GM21576 (cell line): ENCODE results near the gene MSANTD1.
A peak's percentile ranks its signal among the peaks of the same experiment; 100 is the strongest.

Experiments used
- ATAC-seq: cut with Tn5 transposase; IDR thresholded peaks from one replicate; pipeline ENCODE4 v1.9.1; 2021; ENCODE audit warnings: mild to moderate bottlenecking, moderate library complexity; ENCODE audit not compliant: unreplicated experiment

MSANTD1 gene

GRCh38 chr4:3262208-3263052 is 13.5 kb downstream of the MSANTD1 start:
- ATAC-seq = no peak

DNA sequence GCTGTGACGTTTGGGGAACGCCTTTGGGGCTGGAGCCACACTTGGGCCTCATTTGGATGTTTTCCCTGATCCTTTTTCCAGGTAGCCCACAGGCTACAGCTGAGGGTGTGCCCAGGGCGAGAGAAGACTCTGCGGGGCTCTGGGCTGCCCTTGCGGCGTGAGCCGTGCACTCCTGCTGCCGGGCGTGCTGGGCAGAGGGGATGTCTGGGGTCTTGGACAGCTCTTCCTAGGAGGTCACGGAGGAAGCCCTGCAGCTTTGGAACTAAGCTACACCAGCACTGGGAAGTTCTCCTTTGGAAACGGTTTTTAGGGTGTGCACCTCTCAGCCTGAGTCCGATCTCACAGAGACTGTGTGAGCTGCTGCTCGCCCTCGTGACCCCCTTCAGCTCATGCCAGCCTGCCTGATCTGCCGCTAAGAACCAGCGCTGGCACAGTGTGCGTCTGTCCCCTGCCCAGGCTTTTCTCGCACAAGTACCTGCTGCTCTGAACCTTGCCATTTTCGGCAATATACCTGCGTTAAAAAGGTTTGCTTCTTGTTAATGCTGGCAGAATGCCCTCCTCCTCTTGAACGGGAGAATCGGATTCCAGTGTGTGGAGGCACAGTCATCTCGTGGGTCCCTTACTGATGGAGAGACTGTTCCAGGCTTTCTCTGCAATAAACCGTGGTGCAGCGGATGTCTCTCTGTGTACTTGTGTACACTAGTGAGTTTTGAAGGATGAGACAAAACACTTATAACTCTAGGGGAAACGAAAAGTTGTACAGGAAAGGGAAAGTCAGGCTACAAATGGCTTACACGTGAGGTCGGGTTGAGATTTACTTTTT is 14.3 kb downstream of the MSANTD1 start:
- ATAC-seq = no peak

- ATAC-seq = no peak
Observed at GRCh38 chr4:3263876-3264193, 14.9 kb downstream of the MSANTD1 start.

GRCh38 chr4:3266076-3266475 is 17.1 kb downstream of the MSANTD1 start:
- no peak for ATAC-seq

GRCh38 chr4:3267576-3268394 is 18.8 kb downstream of the MSANTD1 start:
- no peak for ATAC-seq

DNA sequence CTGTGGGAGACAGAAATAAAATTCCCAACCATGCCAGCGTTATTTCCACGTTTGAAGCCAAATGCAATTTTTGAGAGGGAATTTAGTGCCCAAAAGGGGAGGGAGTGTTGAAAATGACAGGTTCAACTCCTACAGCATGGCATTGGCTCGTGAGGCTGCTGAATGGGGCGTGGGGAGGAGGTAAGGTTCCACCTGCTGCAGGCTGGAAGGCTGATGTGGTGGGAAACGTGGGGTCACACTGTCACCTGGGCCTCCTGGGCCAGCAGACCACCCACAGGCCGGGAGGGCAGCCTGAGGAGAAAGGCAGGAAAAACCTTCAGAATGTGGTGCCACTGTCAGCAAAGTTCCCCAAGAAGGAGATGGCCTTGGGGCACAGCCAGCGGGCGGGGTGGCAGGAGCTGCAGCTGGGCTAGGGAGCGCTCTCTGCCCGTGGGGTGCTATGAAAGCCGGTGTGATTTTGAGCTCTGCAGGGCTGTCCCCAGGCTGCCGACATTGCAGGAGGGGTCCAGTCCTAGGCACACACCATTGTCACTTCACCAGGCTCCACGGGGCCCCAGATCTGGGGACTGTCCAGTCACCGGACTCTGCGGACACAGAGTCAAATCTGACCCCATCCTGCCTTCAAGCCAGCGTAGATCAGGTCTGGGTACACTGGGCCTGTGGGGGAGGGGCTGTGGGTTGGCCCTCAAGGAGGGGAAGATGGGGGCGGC is 19.6 kb downstream of the MSANTD1 start:
- ATAC-seq = no peak

DNA sequence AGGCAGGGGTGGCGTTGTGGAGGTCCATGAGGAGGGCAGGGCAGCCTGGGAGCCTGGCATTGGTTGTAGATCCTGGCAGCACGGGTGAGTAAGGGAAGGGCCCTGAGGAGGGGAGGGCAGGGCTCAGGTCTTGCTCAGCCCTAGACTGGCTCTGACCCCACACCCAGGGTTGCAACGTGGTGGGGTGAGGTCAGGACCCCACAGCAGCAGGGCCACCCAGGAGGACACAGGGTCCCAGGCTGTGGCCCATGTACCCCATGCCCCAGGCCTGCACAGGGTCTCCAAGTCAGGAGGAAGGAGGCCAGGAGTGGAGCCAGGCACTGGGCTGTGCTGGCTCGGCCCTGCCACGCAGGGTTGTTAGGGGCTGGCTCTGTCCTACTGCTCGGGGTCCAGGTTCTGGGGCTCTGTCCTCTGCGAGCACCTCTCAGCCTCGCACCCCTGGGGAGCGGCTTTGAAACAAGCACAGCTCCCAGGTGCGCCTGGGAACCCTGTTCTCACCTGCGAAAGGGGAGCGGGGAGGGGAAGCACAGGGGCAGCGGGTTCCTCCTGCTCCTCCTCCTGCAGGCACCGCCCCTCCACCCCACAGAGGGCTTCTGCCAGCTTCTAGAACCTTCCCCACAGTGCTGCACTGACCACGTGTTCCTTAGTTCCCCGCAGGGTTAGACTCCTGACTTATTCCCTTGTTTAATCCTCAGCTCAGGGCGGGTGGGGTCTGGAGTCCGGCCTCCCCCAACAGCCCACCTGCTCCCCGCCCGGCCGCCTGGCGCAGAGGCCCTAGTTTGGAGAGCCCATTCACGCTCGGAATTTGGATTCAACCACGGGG is 20.4 kb downstream of the MSANTD1 start:
- no peak for ATAC-seq

DNA sequence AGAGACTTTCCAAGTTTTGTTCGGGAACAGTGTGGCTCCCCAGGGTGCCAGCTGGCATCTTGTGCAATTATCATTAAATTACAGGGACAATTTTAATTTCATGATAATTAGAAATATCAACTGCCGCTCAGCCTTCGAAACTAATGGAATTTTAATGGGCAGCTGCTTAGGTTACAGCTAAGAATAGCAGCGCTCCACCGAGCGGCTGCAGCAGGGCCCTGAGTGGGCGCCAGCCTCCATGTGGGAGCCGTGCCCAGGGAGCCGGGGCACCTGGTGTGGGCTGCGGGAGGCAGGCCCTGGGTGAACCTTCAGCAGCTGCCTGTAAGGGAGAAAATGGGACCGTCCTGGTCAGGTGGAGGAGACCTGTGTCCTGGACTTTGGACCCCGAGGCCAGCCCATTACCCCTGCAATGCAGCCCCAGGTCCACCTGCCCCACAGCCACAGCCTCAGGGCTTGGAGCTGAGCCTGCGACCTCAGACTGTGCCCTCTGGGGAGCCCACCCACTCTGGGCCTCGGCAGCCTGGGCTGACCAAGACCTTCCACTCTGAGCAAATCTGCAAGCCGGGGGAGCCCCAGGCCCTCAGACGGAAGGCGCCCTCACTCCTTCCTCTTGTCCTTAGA is 21.1 kb downstream of the MSANTD1 start:
- ATAC-seq = no peak

DNA sequence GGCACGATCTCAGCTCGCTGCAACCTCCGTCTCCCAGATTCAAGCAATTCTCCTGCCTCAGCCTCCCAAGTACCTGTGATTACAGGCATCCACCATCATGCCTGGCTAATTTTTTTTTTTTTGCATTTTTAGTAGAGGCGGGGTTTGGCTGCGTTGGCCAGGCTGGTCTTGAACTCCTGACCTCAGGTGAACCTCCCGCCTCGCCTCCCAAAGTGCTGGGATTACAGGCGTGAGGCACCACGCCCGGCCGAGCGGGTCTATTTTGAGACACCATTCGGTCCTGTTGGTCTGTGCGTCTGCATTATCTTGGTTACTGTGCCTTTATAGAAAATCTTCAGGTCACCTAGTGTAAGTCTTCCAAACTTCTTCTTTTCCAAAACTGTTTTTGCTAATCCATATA is 22.2 kb downstream of the MSANTD1 start:
- ATAC-seq = no peak

GRCh38 chr4:3276986-3277385 is 28.0 kb downstream of the MSANTD1 start:
- no peak for ATAC-seq

DNA sequence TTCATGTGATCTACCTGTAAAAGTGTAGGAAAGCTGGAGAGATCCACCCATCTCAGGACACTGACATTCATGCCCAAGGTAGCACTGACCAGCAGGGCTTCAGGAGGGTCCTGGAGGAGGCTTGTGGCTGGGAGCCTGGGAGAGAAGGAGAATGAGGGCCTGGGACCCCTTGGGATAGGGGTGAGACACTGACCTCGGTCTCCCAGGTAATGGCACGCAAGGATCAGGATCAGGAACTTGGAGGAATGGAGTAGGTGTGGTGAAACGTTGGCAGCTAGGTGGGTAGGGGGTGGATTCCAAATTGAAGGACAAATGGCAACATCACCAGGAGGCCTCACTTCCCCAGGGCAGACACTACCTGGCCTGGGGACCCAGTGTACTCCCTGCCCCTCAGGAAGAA is 31.5 kb downstream of the MSANTD1 start:
- ATAC-seq = no peak

DNA sequence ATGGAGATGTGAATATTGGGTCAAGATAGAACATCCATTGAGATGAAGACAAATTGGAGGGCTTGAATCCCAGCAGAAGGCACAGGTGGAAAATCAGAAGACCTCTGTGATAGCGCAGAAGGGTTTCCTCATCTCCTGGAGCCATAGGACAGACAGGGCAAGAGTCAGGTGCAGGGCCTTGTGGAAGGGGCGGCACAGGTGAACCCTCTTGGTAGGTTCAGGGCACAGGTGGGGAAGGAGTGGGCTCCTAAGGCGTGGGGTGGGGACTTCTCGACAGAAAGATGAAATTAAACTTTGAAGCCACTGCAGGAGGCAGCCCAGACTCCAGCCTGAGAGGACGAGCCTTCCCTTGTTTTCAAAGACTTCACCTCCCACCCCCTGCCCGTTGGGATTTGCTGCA is 34.5 kb downstream of the MSANTD1 start:
- no peak for ATAC-seq

GRCh38 chr4:3283916-3284315 is 35.0 kb downstream of the MSANTD1 start:
- ATAC-seq = no peak

GRCh38 chr4:3284734-3285557 is 36.0 kb downstream of the MSANTD1 start:
- no peak for ATAC-seq

- peak; percentile 87 for ATAC-seq
Observed at GRCh38 chr4:3285558-3286334, 36.8 kb downstream of the MSANTD1 start.

DNA sequence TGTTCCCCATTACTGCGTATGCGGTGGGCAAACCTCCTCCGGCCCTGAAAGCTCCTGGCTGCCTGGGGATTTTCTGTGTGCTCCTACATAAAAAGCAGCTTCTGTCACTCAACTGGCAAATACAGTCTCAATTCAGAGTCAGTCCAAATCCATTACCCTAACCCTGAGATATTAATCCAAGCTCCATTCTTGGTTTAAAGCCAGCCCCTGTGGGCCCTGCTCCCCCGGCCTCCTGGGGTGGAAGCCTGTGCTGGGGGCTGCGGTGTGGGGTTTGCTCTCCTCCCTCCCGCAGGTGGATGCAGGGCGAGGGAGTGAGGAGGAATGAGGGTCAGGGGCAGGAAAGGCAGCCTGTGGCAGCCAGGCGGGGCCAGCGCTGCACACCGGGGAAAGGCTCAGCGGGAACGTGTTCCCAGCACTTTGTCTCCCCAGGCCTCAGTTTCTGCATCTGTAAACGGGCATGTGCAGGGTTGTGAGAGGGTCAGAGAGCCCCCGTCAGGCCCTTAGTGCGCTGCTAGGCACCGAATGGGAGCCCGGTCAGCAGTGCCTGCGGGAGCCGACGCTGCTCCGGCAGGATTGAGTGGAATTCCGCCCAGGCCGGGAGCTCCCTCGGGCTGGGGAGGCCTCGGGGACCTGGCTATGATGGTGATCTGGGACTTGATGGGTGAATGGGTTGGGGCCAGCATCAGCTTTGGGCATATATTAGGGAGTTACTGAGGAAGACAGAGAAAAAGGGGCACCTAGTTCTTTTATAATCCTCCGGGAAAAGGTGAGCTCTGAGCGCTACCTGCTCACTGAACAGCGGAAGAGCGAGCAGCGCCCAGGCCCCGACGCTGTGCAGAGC is 37.6 kb downstream of the MSANTD1 start:
- ATAC-seq = no peak
